Effector memory CD8-positive, alpha-beta T cell (primary cell): ENCODE measurements around the gene PYDC1.
A peak's percentile ranks its signal among the peaks of the same experiment; 100 is the strongest.

Source experiments
- ATAC-seq: fragments of 150-1000 bp; cut with Tn5 transposase; replicated peaks from 2 replicates; pipeline ENCODE4 v1.10.0; 2021; ENCODE audit warnings: mild to moderate bottlenecking, moderate library complexity
- DNase-seq, 3 experiments: peaks; one replicate each; pipeline ENCODE4 v3.0.0; 2021
- H3K27ac Mint-ChIP-seq, 2 donors: one replicate each; pipeline ENCODE4 v1.8.0; 2022; ENCODE audit warnings: mild to moderate bottlenecking in 2 of 2, mixed read lengths in 2 of 2, moderate library complexity in 2 of 2
- H3K27me3 Mint-ChIP-seq, 2 donors: one replicate each; pipeline ENCODE4 v1.8.0; 2022; ENCODE audit warnings: mixed read lengths in 2 of 2
- H3K36me3 Mint-ChIP-seq: one replicate; pipeline ENCODE4 v1.8.0; 2022; ENCODE audit warnings: mild to moderate bottlenecking, moderate library complexity, mixed read lengths; ENCODE audit not compliant: insufficient read depth
- H3K4me1 Mint-ChIP-seq, 2 donors: one replicate each; pipeline ENCODE4 v1.8.0; 2022; ENCODE audit warnings: low read depth in 2 of 2, mixed read lengths in 2 of 2
- H3K4me3 Mint-ChIP-seq, 2 donors: one replicate each; pipeline ENCODE4 v1.8.0; 2022; ENCODE audit warnings: mild to moderate bottlenecking in 2 of 2, mixed read lengths in 2 of 2, moderate library complexity in 2 of 2
- H3K9me3 Mint-ChIP-seq, 2 donors: one replicate each; pipeline ENCODE4 v1.8.0; 2022; ENCODE audit warnings: mixed read lengths in 2 of 2

The PYDC1 gene

DNA sequence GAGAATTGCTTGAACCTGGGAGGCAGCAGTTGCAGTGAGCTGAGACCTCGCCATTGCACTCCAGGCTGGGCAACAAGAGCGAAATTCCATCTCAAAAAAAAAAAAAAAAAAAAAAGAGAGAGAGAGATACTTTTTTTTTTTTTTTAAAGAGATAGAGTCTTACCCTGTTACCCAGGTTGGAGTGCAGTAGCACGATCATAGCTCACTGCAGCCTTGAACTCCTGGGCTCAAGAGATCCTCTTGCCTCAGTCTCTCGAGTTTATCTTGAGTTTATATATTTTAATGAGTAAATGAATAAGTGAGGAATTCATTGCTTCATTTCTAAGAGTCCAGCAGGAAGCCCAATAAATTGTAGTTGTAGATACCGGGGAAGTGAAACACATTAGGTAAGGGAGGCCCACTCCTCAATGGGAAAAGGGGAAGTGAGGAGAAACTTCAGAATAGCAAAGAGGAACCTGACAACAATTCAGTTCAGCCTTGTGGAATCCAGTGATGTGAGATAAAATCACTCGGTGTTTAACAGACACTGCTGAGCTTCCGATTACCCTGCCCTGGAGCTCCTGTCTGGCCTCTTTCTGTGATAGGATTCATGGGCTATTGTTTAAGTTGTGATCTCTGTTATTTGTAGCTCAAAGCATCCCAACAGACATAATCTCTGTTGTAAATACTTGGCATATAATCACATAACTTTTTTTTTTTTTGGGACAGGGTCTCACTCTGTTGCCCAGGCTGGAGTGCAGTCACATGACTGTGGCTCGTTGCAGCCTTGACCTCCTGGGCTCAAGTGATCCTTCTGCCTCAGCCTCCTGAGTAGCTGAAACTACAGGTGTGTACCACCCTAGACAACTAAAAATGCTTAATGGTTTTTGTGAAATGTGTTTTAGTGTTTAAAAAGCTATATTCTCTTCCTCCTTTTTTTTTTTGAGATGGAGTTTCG is 27.1 kb upstream of the PYDC1 start:
- Mint-ChIP-seq H3K4me1 (no peaks in the 10 kb centered on the region), H3K9me3 (no peaks in the 10 kb centered on the region), H3K27ac (no peak overlapping the region), H3K4me3 (no peak overlapping the region), H3K27me3 (no peaks in the 10 kb centered on the region), H3K36me3 (no peaks in the 10 kb centered on the region)
- DNase-seq (no peak), ATAC-seq (peak; percentile 29)

DNA sequence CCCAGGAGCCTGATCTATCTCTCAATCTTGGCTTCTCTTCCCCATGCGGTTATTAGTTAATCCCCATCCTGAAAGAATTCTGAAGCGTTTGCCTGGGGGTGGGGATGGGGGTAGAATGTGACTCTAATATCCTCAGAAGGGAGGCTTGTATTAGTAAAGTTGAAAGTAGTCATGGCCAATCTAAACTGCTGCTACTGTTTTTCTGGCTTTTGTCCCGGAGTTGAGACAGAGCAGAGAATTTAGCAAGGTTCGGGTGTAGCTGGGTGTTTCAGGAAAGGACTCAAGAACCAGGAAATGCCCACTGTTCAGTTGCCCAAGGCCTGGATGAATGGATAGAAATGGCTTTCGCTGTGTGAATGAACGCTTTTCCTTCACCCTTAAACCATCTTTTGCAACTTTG is 25.3 kb upstream of the PYDC1 start:
- Mint-ChIP-seq H3K4me1 (no peaks in the 10 kb centered on the region), H3K36me3 (no peaks in the 10 kb centered on the region), H3K4me3 (no peak overlapping the region), H3K27ac (no peak overlapping the region), H3K9me3 (no peaks in the 10 kb centered on the region), H3K27me3 (no peaks in the 10 kb centered on the region)
- DNase-seq (no peak), ATAC-seq (no peak)

DNA sequence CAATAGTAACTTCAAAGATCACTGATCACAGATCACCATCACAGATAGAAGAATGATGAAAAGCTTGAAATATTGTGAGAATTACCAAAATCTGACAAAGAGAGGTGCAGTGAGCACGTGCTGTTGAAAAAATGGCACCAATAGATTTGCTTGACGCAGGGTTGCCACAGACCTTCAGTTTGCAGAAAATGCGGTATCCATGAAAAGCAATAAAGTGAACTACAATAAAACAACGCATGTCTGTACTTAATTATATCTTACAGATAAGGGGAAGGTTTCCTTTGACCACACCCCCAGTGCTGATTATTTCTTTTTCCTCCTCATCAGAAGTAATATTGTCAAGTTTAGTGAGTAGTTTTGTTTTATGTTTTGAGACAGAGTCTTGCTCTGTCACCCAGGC is 21.1 kb upstream of the PYDC1 start:
- DNase-seq (no peak), ATAC-seq (no peak)
- no peaks in the 10 kb centered on the region for H3K9me3 Mint-ChIP-seq
- peaks cover 0 to 2% of the 10 kb centered on the region in 2 donors for H3K4me1 Mint-ChIP-seq
- H3K27ac Mint-ChIP-seq = peak overlapping the region in 1 of 2 donors; percentile 22
- H3K27me3 Mint-ChIP-seq = no peaks in the 10 kb centered on the region
- H3K36me3 Mint-ChIP-seq = no peaks in the 10 kb centered on the region
- no peak overlapping the region for H3K4me3 Mint-ChIP-seq

DNA sequence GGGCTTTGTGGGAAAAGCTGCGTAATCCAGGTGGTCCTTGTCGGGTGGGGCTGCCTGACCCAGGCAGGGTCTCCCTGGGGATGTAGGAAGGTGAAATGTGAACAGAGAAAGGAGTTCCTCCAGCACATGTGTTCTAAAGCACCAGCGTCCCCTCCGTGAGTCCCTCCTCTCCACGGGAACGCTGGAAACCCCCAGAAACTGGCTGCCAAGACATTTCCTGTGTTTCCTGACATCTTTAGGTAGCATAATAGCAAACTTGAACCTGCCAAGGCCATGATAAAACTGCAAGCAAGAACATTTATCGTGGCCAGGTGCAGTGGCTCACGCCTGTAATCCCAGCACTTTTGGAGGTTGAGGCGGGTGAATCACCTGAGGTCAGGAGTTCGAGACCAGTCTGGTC is 12.6 kb upstream of the PYDC1 start:
- Mint-ChIP-seq H3K36me3 (no peaks in the 10 kb centered on the region), H3K9me3 (no peaks in the 10 kb centered on the region), H3K4me1 (no peaks in the 10 kb centered on the region), H3K4me3 (no peak overlapping the region), H3K27ac (no peak overlapping the region), H3K27me3 (peaks cover 0 to 6% of the 10 kb centered on the region in 2 donors)
- no peak for DNase-seq
- ATAC-seq = no peak

DNA sequence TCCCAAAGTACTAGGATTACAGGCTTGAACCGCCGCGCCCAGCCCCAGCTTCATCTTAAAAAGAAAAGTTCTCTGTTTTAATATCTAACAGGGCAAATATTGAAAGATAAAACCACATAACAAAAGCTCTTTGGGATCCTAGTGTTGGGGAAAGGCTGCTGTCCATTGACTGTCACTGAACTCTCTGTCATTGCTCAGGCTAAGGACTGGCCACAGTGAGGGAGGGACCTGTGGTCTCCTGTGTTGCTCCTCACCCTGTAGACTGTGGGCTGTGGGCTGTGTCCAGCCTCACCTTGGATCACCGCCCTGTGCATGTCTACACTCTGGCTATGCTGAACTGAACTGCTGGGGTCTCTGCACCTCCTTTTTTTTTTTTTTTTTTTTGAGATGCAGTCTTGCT is 11.3 kb upstream of the PYDC1 start:
- Mint-ChIP-seq H3K27me3 (peaks cover 0 to 6% of the 10 kb centered on the region in 2 donors), H3K36me3 (peaks cover 2% of the 10 kb centered on the region), H3K9me3 (no peaks in the 10 kb centered on the region), H3K4me3 (no peak overlapping the region), H3K4me1 (no peaks in the 10 kb centered on the region), H3K27ac (no peak overlapping the region)
- no peak for ATAC-seq
- no peak for DNase-seq

DNA sequence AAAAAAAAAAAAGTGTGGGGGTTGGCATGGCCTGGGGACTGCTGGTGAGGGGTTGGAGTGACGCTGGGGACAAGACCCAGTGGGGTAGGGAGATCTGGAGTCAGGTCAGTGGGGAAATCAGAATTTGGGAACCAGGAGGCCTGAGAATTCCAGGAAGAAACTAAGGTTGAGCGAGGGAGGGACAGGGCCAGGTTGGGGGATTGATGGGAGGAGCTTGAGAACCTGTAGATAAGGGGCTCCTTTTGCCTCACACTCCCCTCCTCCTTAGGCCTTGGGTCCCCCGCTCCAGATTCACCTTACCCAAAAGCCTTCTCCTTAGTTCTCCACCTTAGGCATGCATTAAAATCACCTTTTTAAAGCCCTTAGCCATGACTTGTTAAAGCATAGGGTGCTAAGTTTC is 8.3 kb upstream of the PYDC1 start:
- Mint-ChIP-seq H3K27ac (no peak overlapping the region), H3K36me3 (peaks cover 5% of the 10 kb centered on the region), H3K4me1 (peaks cover 4% of the 10 kb centered on the region in 2 donors), H3K4me3 (no peak overlapping the region), H3K27me3 (peaks cover 15 to 25% of the 10 kb centered on the region in 2 donors), H3K9me3 (no peaks in the 10 kb centered on the region)
- no peak for ATAC-seq
- DNase-seq = no peak

DNA sequence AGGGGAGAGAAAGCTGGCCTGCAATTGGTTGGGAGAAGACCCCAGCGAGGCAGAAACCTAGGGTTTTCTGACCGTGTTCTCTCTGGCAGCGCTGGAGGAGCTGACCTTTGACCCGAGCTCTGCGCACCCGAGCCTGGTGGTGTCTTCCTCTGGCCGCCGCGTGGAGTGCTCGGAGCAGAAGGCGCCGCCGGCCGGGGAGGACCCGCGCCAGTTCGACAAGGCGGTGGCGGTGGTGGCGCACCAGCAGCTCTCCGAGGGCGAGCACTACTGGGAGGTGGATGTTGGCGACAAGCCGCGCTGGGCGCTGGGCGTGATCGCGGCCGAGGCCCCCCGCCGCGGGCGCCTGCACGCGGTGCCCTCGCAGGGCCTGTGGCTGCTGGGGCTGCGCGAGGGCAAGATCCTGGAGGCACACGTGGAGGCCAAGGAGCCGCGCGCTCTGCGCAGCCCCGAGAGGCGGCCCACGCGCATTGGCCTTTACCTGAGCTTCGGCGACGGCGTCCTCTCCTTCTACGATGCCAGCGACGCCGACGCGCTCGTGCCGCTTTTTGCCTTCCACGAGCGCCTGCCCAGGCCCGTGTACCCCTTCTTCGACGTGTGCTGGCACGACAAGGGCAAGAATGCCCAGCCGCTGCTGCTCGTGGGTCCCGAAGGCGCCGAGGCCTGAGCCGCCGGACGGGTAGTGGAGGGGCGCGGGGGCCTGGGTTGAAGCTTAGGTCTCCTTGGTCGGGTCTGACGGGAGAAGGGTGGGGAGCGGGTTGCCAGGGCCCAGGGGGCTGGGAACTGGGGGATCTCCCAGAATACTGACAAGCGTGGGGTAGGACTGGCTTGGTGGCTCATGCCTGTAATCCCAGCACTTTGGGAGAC is 7.4 kb upstream of the PYDC1 start:
- H3K4me1 Mint-ChIP-seq = peaks cover 4% of the 10 kb centered on the region in 2 donors
- DNase-seq (no peak), ATAC-seq (no peak)
- H3K27me3 Mint-ChIP-seq = peaks cover 15 to 30% of the 10 kb centered on the region in 2 donors
- H3K4me3 Mint-ChIP-seq = no peak overlapping the region
- H3K9me3 Mint-ChIP-seq = no peaks in the 10 kb centered on the region
- no peak overlapping the region for H3K27ac Mint-ChIP-seq
- peaks cover 5% of the 10 kb centered on the region for H3K36me3 Mint-ChIP-seq

DNA sequence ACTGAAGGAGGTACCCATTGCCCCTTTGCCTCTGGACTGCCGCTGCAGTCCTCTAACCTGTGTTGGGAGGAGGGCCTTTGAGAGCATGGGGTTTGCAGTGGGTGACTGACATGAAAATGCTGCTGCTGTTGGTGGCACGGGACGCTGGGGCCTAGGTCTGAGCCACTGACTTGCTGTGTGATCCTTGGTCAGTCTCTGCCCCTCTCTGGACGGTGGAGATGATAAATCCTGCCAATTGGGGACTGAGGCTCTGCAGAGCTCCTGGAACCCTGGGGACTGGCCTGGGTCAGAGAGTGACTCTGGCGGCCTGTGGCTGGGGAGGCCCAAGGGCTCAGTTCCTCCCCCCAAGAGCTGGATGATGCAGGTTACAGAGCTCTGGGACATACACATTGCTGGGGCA is 6.1 kb upstream of the PYDC1 start:
- Mint-ChIP-seq H3K4me1 (peaks cover 4 to 6% of the 10 kb centered on the region in 2 donors), H3K36me3 (peaks cover 7% of the 10 kb centered on the region), H3K4me3 (no peak overlapping the region), H3K27ac (no peak overlapping the region), H3K9me3 (no peaks in the 10 kb centered on the region), H3K27me3 (peaks cover 28 to 37% of the 10 kb centered on the region in 2 donors)
- no peak for ATAC-seq
- DNase-seq = no peak

DNA sequence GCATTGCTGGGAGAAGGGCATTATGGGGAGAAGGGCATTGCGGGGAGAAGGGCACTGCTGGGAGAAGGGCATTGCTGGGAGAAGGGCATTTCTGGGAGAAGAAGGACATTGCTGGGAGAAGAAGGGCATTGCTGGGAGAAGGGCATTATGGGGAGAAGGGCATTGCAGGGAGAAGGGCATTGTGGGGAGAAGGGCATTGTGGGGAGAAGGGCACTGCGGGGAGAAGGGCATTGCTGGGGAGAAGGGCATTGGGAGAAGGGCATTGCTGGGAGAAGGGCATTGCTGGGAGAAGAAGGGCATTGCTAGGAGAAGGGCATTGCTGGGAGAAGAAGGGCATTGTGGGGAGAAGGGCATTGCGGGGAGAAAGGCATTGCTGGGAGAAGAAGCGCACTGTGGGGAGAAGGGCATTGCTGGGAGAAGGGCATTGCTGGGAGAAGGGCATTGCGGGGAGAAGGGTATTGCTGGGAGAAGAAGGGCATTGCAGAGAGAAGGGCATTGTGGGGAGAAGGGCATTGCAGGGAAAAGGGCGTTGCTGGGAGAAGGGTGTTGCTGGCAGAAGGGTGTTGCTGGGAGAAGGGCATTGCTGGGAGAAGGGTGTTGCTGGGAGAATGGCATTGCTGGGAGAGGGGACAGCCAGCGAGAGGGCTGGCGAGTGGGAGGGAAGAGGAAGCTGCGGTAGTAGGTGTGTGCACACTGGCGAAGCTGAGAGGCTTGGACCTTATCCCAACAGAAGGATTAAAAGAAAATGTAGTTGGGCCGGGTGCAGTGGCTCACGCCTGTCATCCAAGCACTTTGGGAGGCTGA is 4.6 kb upstream of the PYDC1 start:
- Mint-ChIP-seq H3K27ac (no peak overlapping the region), H3K4me1 (peaks cover 8 to 13% of the 10 kb centered on the region in 2 donors), H3K36me3 (peaks cover 10% of the 10 kb centered on the region), H3K27me3 (peaks cover 33 to 50% of the 10 kb centered on the region in 2 donors), H3K4me3 (no peak overlapping the region), H3K9me3 (no peaks in the 10 kb centered on the region)
- ATAC-seq (no peak), DNase-seq (no peak)

DNA sequence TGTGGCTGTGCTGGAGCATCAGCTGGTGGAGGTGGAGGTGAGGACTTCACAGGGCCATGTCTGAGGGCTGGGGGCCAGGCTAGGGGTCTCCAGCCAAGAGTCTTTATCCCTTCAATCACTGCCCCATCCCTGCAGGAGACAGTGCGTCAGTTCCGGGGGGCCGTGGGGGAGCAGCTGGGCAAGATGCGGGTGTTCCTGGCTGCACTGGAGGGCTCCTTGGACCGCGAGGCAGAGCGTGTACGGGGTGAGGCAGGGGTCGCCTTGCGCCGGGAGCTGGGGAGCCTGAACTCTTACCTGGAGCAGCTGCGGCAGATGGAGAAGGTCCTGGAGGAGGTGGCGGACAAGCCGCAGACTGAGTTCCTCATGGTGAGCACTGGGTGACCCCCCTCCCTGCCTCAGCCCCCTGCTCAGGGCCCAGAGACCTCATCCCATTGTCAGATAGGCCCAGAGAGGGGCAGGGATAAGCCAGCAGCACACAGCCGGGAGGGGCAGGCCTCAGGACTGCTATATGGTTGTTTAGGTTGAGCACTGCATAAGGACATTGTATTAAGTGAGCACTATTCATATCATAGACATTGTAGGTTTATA is 2.3 kb upstream of the PYDC1 start:
- ATAC-seq (no peak), DNase-seq (no peak)
- Mint-ChIP-seq H3K27ac (no peak overlapping the region), H3K36me3 (peaks cover 10% of the 10 kb centered on the region), H3K4me3 (no peak overlapping the region), H3K27me3 (peaks cover 42 to 68% of the 10 kb centered on the region in 2 donors), H3K4me1 (peaks cover 18 to 22% of the 10 kb centered on the region in 2 donors), H3K9me3 (no peaks in the 10 kb centered on the region)

DNA sequence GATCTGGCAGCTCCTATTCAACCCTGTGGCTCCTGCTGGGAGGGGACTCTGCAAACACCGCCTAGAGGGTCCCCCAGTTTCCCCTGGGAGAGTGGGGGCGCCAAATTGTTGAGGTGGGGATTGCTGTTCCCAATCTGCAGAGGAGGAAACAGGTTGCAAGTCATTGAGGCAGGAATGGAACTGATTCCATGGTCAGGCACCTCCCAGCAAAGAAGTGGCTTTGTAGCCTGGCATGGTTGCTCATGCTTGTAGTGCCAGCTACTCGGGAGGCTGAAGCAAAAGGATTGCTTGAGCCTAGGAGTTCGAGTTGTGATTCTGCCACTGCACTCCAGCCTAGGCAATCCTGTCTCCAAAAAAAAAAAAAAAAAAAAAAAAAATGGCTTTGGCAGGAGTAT is 198 bp upstream of the PYDC1 start:
- no peaks in the 10 kb centered on the region for H3K9me3 Mint-ChIP-seq
- peaks cover 18 to 22% of the 10 kb centered on the region in 2 donors for H3K4me1 Mint-ChIP-seq
- peaks cover 42 to 82% of the 10 kb centered on the region in 2 donors for H3K27me3 Mint-ChIP-seq
- DNase-seq (no peak), ATAC-seq (no peak)
- peaks cover 8% of the 10 kb centered on the region for H3K36me3 Mint-ChIP-seq
- H3K4me3 Mint-ChIP-seq = peak overlapping the region; percentile 76 to 84
- H3K27ac Mint-ChIP-seq = no peak overlapping the region

DNA sequence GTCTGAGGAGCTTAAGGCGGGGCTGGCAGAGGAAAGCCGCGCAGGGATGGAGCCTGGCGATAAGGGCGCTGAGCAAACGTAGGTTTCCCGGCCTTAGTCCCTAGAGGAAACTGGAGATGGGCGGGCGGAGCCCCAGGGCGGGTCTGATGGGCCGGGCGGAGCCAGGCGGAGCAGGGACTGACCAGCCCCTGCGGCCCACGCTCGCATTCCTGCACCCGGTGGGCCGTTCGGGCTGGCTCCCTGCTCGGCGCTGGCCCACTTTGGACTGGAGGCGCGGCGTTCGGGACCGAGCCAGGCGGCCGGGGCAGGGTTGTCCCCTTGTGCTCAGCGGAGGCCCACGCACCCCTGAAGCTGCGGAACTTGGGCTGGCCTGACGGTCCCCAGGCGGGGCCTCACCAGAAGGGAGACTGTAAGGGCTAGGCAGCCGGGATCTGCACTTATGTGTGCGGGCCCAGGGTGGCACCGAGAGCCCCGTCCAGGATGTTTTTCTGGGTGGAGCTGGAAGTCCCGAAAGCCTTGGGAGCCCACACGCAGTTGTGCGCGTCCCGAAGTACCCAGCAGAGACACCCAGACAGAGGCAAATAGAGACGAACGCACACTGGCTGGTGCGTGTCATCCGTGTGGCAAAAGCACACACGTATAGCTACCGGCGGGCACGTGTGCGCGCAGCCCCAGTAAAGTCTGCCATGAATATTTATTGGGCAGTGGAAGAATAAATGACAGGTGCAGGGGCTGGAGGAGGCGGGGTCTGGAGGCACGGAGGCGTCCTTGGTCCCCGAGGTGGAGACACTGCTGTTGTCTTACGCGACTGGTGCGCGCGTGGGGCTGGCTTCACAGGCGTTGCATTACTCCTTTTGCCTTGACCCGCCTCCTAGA is 1.4 kb downstream of the PYDC1 start:
- ATAC-seq (peak; percentile 59), DNase-seq (no peak)
- peak overlapping the region; percentile 76 to 84 for H3K4me3 Mint-ChIP-seq
- peaks cover 14 to 18% of the 10 kb centered on the region in 2 donors for H3K4me1 Mint-ChIP-seq
- H3K27me3 Mint-ChIP-seq = peaks cover 28 to 66% of the 10 kb centered on the region in 2 donors
- no peaks in the 10 kb centered on the region for H3K9me3 Mint-ChIP-seq
- H3K27ac Mint-ChIP-seq = no peak overlapping the region
- peaks cover 5% of the 10 kb centered on the region for H3K36me3 Mint-ChIP-seq
